C4-2B (cell line): ENCODE data around the gene ATP11A.

Experiments
- ZFX ChIP-seq: fragments of 450-650 bp; IDR thresholded peaks from 2 replicates; pipeline ENCODE4 v1.6.1; 2017
- TF ChIP-seq, protein P1 (sequence below): fragments of 450-650 bp; conservative IDR thresholded peaks from 2 replicates; pipeline ENCODE4 v1.5.1; 2017; ENCODE audit warnings: mild to moderate bottlenecking

DNA sequence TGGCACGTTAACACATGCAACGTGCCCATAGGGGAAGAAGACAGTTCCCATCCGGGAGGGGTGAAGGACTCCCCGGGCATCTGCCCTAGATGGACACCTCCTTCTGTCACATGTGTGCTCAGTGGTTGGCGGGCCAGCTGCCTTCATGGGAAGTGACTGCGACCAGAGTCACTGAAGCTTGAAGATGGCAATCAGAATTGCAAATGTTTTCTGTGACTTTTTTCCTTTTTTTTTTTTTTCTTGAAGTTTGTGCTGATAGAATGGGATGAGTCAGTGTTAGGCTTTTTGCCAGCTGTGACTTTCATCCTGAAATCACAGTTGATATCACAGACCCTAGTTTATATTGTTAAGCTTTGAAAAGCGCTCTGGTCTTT lies 170.0 kb downstream of the ATP11A start:
- TF ChIP-seq, protein P1, sequence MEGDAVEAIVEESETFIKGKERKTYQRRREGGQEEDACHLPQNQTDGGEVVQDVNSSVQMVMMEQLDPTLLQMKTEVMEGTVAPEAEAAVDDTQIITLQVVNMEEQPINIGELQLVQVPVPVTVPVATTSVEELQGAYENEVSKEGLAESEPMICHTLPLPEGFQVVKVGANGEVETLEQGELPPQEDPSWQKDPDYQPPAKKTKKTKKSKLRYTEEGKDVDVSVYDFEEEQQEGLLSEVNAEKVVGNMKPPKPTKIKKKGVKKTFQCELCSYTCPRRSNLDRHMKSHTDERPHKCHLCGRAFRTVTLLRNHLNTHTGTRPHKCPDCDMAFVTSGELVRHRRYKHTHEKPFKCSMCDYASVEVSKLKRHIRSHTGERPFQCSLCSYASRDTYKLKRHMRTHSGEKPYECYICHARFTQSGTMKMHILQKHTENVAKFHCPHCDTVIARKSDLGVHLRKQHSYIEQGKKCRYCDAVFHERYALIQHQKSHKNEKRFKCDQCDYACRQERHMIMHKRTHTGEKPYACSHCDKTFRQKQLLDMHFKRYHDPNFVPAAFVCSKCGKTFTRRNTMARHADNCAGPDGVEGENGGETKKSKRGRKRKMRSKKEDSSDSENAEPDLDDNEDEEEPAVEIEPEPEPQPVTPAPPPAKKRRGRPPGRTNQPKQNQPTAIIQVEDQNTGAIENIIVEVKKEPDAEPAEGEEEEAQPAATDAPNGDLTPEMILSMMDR = no peak
- no peak for TF ChIP-seq ZFX
